Tibial nerve (tissue), 4 donors: Measurements from ENCODE around the gene ZFAND2A. TPM values are rescaled to one million over a fixed set of nuclear protein-coding genes. Genes with fewer than 3 reads are reported as not detected.
"Not testable (repeated sequence)": the region's sequence is repeated elsewhere in the genome, so short reads cannot be mapped to it uniquely, and the experiment has no call there.

ENCODE experiments used
- DNase-seq, 2 donors: peaks; one replicate each; pipeline ENCODE4 v3.0.0-alpha.2; 2019; ENCODE audit warnings: low spot score in 2 of 2
- H3K27ac ChIP-seq, 4 donors: fragments of 200-600 bp; sonication (generic) in 3 of 4; one replicate each; pipeline ENCODE4 v1.5.1; 2017 to 2019; ENCODE audit warnings: mild to moderate bottlenecking in 1 of 4
- H3K27me3 ChIP-seq, 2 donors: fragments of 200-600 bp; sonication (generic) in 1 of 2; one replicate each; pipeline versions ENCODE4 v1.5.1 to v1.6.0; 2017 to 2019
- H3K36me3 ChIP-seq, 3 donors: fragments of 200-600 bp; sonication (generic); one replicate each; pipeline ENCODE4 v1.5.1; 2018 to 2019
- H3K4me1 ChIP-seq, 4 donors: fragments of 200-600 bp; sonication (generic) in 3 of 4; one replicate each; pipeline ENCODE4 v1.5.1; 2017 to 2019
- H3K4me3 ChIP-seq, 4 donors: fragments of 200-600 bp; sonication (generic) in 3 of 4; one replicate each; pipeline ENCODE4 v1.5.1; 2017 to 2019; ENCODE audit warnings: mild to moderate bottlenecking in 1 of 4, moderate library complexity in 1 of 4
- H3K9me3 ChIP-seq, 4 donors: fragments of 200-600 bp; sonication (generic) in 3 of 4; one replicate each; pipeline ENCODE4 v1.5.1; 2017 to 2019
- EP300 ChIP-seq, 2 donors: sonication (generic); formaldehyde crosslinking; IDR thresholded peaks; one replicate each; pipeline ENCODE4 v1.6.1; 2017; ENCODE audit warnings: antibody characterized with exemption in 2 of 2, mild to moderate bottlenecking in 1 of 2
- POLR2A ChIP-seq, 2 donors: fragments of 450-650 bp; IDR thresholded peaks; one replicate each; pipeline ENCODE4 v1.6.1; 2017; ENCODE audit warnings: antibody characterized with exemption in 2 of 2, mild to moderate bottlenecking in 2 of 2, moderate library complexity in 2 of 2
- WGBS, 2 donors: methylation state at CpG; one replicate each; pipeline ENCODE4 v1.1.5; 2018; 5-methylcytosine and 5-hydroxymethylcytosine counted together
- total RNA-seq, 4 donors: library from RNA; depleted of rRNA; stranded (reverse); fragments of >200 nt; gene quantifications; one replicate each; pipeline ENCODE4 v1.1.0, GENCODE V29; 2016
- TF ChIP-seq, protein P1 (sequence below), 5 experiments: fragments of 200-600 bp in 3 of 5; fragments of 450-650 bp in 2 of 5; sonication (generic) in 3 of 5; IDR thresholded peaks; one replicate each; pipeline ENCODE4 v1.5.1; 2016 to 2019; ENCODE audit warnings: antibody characterized with exemption in 5 of 5, mild to moderate bottlenecking in 3 of 5, moderate library complexity in 2 of 5

ZFAND2A gene
- total RNA-seq, 4 donors from 2014 or later: 29.7 to 36.8 (median 33.7) TPM

DNA sequence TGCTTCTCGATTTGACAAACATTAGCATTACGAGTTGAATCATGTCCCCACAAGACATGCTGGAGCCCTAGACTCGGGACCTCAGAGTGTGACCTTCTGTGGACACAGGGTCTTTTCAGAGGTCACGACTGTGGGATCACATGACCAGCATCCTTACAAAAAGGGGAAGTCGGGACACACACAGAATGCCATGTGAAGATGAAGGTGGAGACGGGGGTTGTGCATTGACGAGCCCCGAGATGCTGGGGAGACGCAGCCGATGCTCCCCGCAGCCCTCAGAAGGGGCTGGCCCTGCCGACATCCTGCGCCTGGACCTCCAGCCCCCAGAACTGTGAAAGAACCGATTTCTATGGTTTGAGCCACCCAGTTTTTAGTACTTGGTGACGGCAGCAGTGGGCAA is 7.5 kb downstream of the ZFAND2A start:
- TF ChIP-seq POLR2A (IDR thresholded peaks at IDR 0.05) (no peak), EP300 (IDR thresholded peaks at IDR 0.05) (no peak)
- TF ChIP-seq, protein P1, sequence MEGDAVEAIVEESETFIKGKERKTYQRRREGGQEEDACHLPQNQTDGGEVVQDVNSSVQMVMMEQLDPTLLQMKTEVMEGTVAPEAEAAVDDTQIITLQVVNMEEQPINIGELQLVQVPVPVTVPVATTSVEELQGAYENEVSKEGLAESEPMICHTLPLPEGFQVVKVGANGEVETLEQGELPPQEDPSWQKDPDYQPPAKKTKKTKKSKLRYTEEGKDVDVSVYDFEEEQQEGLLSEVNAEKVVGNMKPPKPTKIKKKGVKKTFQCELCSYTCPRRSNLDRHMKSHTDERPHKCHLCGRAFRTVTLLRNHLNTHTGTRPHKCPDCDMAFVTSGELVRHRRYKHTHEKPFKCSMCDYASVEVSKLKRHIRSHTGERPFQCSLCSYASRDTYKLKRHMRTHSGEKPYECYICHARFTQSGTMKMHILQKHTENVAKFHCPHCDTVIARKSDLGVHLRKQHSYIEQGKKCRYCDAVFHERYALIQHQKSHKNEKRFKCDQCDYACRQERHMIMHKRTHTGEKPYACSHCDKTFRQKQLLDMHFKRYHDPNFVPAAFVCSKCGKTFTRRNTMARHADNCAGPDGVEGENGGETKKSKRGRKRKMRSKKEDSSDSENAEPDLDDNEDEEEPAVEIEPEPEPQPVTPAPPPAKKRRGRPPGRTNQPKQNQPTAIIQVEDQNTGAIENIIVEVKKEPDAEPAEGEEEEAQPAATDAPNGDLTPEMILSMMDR (IDR thresholded peaks at IDR 0.05): no peak
- 85 to 88% methylated on average over 15 of the region's 15 CpGs for WGBS, 2 donors
- Histone ChIP-seq H3K27ac (no peak overlapping the region), H3K4me3 (no peak overlapping the region), H3K4me1 (peaks cover 0 to 9% (median 0%) of the 10 kb centered on the region in 4 donors), H3K27me3 (no peaks in the 10 kb centered on the region), H3K36me3 (peaks cover 2 to 81% (median 23%) of the 10 kb centered on the region in 3 donors), H3K9me3 (no peaks in the 10 kb centered on the region)
- no peak for DNase-seq

DNA sequence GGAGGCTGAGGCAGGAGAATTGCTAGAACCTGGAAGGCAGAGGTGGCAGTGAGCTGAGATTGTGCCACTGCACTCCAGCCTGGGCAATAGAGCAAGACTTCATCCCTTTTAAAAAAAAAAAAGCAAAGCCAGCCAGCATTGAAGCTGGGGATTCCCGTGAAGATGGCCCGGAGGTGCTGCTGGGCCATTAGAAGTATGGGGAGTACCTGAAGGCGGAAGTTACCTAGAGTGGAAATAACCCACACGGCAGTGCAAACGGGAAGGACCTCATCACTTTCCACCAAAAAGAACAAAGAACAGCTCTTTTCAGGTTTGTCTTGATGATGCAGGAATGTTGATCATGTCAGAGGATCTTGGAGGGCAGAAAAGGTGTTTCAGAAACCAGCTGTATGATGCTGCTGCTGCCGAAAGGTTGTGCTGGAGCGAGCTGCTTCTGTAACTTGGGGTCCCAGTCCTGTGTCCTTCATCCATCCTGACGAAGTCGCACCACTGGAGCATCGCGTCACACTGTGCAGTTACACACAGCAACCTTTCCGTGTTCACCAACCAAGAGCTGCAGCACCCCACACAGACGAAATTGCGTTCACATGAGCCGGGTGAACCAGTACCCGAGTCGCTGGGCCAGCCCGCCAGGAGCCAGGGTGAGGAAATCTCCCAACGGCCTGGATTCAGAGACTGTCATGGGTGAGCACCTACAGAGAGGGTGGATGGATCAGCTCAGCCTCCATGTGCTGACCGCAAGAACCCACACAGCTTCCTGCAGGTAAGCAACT is 8.2 kb downstream of the ZFAND2A start:
- H3K9me3 ChIP-seq: no peaks in the 10 kb centered on the region
- peaks cover 0 to 4% (median 0%) of the 10 kb centered on the region in 4 donors for H3K4me1 ChIP-seq
- 92 to 94% methylated on average over 20 of the region's 20 CpGs for WGBS, 2 donors
- TF ChIP-seq POLR2A (IDR thresholded peaks at IDR 0.05): no peak
- TF ChIP-seq, protein P1 (IDR thresholded peaks at IDR 0.05): no peak
- no peak for TF ChIP-seq EP300 (IDR thresholded peaks at IDR 0.05)
- H3K36me3 ChIP-seq: peaks cover 2 to 75% (median 23%) of the 10 kb centered on the region in 3 donors
- no peak overlapping the region for H3K27ac ChIP-seq
- DNase-seq: no peak
- H3K27me3 ChIP-seq: no peaks in the 10 kb centered on the region
- no peak overlapping the region for H3K4me3 ChIP-seq

DNA sequence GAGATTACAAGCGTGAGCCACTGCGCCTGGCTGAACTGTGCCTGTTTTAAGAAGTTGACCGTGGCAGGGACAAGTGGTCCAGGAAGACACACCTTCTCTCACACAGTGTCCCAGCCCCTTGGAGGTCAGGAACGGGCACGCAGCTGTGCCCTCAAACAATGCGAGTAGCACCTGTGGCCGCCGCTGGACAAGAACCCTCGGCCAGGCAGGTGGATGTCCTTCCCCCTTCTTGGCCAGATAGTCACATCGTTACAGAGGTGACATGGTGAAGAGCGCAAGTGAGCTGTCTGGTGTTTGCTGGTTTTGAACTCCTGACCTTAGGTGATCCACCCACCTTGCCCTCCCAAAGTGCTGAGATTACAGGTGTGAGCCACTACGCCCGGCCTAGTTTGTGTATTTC is 8.8 kb downstream of the ZFAND2A start:
- Histone ChIP-seq H3K9me3 (no peaks in the 10 kb centered on the region), H3K4me1 (no peaks in the 10 kb centered on the region), H3K27me3 (no peaks in the 10 kb centered on the region), H3K36me3 (peaks cover 2 to 69% (median 23%) of the 10 kb centered on the region in 3 donors), H3K27ac (no peak overlapping the region), H3K4me3 (no peak overlapping the region)
- no peak for DNase-seq
- WGBS, 2 donors: 94 to 97% methylated on average over 13 of the region's 13 CpGs
- TF ChIP-seq POLR2A (IDR thresholded peaks at IDR 0.05): no peak
- TF ChIP-seq, protein P1 (IDR thresholded peaks at IDR 0.05): no peak
- TF ChIP-seq EP300 (IDR thresholded peaks at IDR 0.05): no peak

DNA sequence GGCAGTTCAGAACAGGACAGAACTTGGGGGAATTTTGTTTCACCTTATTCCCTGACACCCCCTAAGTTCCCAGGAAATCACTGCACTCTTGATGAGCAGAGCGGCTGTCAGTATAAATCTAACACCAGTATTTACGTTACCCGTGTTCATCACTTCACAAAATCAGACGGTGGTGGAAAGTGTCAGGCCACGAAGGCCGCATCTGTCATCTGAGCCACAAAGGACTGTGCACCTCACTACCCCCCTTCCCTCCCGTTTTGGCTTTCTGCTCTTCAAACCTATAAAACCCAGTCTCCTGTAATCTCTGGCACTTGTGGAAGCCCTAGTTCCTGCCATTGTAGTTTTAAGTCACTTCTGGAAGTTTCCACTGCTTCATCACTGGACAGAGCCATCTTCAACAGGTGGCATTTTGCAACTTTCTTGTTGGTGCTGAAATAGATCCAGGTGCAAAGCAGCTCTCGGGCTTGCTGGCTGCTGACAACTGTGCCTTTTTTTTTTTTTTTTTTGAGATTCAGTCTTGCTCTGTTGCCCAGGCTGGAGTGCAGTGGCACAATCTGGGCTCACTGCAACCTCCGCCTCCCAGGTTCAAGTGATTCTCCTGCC is 9.5 kb downstream of the ZFAND2A start:
- Histone ChIP-seq H3K9me3 (no peaks in the 10 kb centered on the region), H3K27ac (no peak overlapping the region), H3K27me3 (no peaks in the 10 kb centered on the region), H3K4me3 (no peak overlapping the region), H3K36me3 (peaks cover 2 to 65% (median 23%) of the 10 kb centered on the region in 3 donors), H3K4me1 (no peaks in the 10 kb centered on the region)
- WGBS, 2 donors: 83 to 86% methylated on average over 9 of the region's 9 CpGs
- DNase-seq: no peak
- TF ChIP-seq, protein P1 (IDR thresholded peaks at IDR 0.05): no peak
- TF ChIP-seq EP300 (IDR thresholded peaks at IDR 0.05) (no peak), POLR2A (IDR thresholded peaks at IDR 0.05) (no peak)

DNA sequence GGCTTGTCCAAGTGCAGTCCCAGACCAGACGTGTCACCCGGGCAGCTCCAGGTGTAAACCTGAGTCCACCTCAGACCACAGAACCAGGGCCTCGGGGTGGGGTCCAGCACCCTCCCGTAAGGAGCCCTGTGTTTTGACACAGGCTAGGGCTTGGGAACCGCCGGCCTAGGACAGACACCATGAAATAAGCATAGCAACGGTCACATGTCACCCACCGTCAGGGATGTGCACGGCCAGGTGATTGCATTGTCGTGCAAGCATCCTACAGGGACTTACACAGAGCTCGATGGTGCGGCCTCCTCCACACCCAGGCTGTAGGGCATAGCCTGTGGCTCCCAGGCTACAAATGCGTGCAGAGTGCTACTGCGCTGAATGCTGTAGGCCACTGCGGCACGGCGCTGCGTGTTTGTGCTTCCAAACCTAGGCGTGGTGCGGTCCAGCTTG is 10.6 kb downstream of the ZFAND2A start:
- H3K4me3 ChIP-seq: no peak overlapping the region
- WGBS, 2 donors: 94% methylated on average over 16 to 19 of the region's 20 CpGs
- peaks cover 0 to 2% (median 0%) of the 10 kb centered on the region in 4 donors for H3K4me1 ChIP-seq

DNA sequence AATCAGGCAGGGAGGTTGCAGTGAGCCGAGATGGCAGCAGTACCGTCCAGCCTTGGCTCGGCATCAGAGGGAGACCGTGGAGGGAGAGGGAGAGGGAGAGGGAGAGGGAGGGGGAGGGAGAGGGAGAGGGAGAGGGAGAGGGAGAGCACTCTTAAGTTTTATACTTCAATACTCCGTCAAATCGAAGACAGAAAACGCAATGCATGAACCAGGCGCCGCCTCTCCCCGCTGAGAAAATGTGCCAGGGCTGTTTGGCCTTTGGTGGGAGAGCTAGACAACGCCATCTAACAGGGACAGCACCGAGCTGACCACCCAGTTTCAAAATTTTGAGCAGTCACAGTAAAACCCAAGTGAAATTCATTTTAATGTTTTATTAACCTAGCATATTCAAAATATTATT is 12.1 kb downstream of the ZFAND2A start:
- not testable (repeated sequence) for H3K4me3 ChIP-seq, DNase-seq, H3K27ac ChIP-seq, H3K27me3 ChIP-seq, H3K4me1 ChIP-seq, H3K9me3 ChIP-seq
- peaks cover 2 to 39% (median 16%) of the 10 kb centered on the region in 3 donors for H3K36me3 ChIP-seq
- 74 to 86% methylated on average over 8 of the region's 12 CpGs for WGBS, 2 donors

More for the DNA sequence above, 10.6 kb downstream of the ZFAND2A start:
- H3K27ac ChIP-seq: no peak overlapping the region
- H3K27me3 ChIP-seq: no peaks in the 10 kb centered on the region
- no peak for DNase-seq
- no peaks in the 10 kb centered on the region for H3K9me3 ChIP-seq
- no peak for TF ChIP-seq EP300 (IDR thresholded peaks at IDR 0.05)
- TF ChIP-seq, protein P1 (IDR thresholded peaks at IDR 0.05): no peak
- no peak for TF ChIP-seq POLR2A (IDR thresholded peaks at IDR 0.05)
- H3K36me3 ChIP-seq: peaks cover 2 to 54% (median 23%) of the 10 kb centered on the region in 3 donors
